ENCODE results near the gene SFXN3. TPM values are rescaled to one million over a fixed set of nuclear protein-coding genes. Genes with fewer than 3 reads are reported as not detected.

SFXN3 gene
- total RNA-seq, 2 donors from 2014 or later, result 8.8 to 18.1 TPM

DNA sequence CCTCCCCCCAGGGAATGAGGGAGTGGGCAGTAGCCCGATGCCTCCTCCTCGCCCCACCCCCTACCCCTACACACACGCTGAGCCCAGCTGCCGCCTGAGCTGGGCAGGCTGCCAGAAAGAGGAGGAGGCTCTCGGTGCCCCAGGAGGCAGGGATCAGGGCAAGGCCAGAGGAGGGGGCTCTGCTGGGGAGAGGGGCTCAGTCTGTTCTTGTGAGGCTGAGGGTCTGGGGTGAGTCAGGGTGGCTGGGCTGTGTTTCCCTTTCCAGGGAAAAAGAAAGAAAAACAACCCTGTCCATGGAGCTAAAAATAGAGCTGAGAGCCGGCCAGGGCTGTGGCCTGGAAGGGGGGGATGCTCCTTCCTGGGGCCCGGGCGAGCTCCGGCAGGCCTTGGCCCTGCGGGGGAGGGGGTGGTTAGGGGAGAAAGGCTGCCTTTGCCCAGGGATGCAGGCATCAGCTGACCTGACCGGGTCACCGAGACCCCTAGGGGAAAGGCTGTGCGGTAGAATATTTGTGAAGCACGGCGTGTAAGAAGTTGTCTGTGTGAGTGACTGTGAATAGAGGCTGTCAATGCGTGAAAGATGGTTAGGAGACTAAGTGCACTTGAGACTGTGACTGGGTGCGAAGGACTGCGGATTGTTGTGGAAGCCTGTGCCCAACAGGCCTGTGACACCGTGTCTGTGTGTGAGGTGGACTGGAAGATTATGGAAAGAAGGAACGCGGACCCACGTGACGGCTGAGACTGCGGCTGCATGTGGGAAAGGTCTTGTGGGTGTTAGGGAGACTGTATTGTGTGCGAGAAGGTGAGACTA is 32.6 kb upstream of the SFXN3 start:
- intact Hi-C loops (cut with DNase I), result no loop called here

GRCh38 chr10:100998991-100999741 is 31.9 kb upstream of the SFXN3 start:
- DNase-seq, result peak; percentile 81
- peak overlapping the region; percentile 95 for H3K27ac ChIP-seq
- H3K4me3 ChIP-seq, result peak overlapping the region; percentile 89
- H3K27me3 ChIP-seq, result no peaks in the 10 kb centered on the region
- no peaks in the 10 kb centered on the region for H3K36me3 ChIP-seq
- H3K9ac ChIP-seq (ENCODE audit: low read depth in 2 of 2, low read length in 2 of 2), result peak overlapping the region; percentile 96 to 97
- H3K9me3 ChIP-seq, result no peaks in the 10 kb centered on the region
- H3K4me1 ChIP-seq, result peaks cover 21% of the 10 kb centered on the region
- intact Hi-C loops (cut with DNase I), result no loop called here
- TF ChIP-seq CTCF (IDR thresholded peaks at IDR 0.05), result peak; percentile 93

More for the DNA sequence above, 32.6 kb upstream of the SFXN3 start:
- Histone ChIP-seq H3K9me3 (no peaks in the 10 kb centered on the region), H3K4me3 (peak overlapping the region; percentile 89), H3K27ac (peak overlapping the region; percentile 95), H3K9ac (ENCODE audit: low read depth in 2 of 2, low read length in 2 of 2) (peak overlapping the region; percentile 96 to 97), H3K27me3 (no peaks in the 10 kb centered on the region), H3K36me3 (peaks cover under 1% of the 10 kb centered on the region), H3K4me1 (peaks cover 21% of the 10 kb centered on the region)
- no peak for TF ChIP-seq CTCF (IDR thresholded peaks at IDR 0.05)
- DNase-seq, result peak; percentile 93

DNA sequence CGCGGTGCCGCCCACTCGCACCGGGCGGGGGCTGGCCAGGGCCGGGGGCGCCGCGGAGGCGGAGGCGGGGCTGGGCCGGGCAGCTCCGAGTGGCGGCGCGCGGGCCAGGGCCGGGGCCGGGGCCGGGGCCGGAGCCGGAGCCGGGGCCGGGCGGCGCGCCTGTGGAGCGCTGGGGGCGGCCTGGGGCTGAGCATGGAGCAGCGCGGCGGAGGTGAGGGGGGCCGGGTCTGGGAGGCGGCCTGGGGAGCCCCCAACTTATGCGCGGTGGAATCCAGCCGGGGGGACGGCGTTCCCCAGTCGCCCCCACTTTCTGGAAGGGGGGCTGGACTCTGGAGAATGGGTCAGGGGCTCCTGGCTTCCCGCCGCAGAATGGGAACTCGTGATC is 31.3 kb upstream of the SFXN3 start, which contains the start of gene LZTS2:
Gene LZTS2 (plus strand): TSS at position 67 of the 385 bp plus-strand sequence. CDS start 2,731 bp downstream, outside the sequence.
- peaks cover 21% of the 10 kb centered on the region for H3K4me1 ChIP-seq
- intact Hi-C loops (cut with DNase I), result no loop called here
- no peak for DNase-seq

DNA sequence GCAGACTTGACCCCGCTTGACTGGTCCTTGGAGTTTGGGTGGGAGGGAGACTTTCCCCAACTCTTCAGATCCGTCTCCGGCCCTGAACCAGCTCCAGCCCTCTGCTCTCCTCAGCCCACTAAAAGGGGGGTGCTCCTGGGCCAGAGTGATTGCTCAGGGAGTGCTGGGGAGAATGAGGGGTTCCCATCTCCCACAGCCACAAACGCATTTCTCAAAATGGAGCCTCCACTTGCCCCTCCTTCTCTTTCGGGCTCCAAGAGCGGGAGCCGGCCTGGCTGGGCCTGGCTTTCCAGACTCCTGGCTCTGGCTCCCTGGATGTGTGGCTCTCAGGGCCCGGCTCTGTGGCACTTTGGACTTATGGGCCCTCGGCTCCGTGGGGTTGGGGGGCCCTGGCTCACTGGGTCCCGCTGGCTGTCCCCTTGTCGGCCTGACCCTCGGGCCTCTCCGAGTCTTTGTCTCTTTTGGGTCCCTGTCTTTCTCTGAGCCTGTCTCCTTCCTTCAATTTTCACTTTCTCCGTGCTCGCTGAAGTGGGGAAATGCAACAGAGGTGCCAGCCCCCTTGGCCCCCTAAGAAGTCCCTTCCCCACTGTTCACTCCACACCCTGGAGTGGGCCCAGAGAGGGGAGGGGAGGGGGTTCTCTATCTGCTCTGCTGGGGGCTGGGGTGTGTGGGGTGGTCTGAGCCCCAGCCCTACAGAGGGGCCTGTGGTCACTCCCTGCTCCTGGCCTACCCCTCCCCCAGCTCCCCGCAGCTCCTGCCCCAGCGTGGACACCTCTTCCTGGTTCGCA is 30.7 kb upstream of the SFXN3 start:
- H3K36me3 ChIP-seq, result no peaks in the 10 kb centered on the region
- no peaks in the 10 kb centered on the region for H3K27me3 ChIP-seq
- peaks cover 21% of the 10 kb centered on the region for H3K4me1 ChIP-seq
- no peak for DNase-seq
- H3K4me3 ChIP-seq, result peak overlapping the region; percentile 89
- peak overlapping the region; percentile 81 to 97 for H3K9ac ChIP-seq (ENCODE audit: low read depth in 2 of 2, low read length in 2 of 2)
- TF ChIP-seq CTCF (IDR thresholded peaks at IDR 0.05), result no peak
- no peaks in the 10 kb centered on the region for H3K9me3 ChIP-seq
- intact Hi-C loops (cut with DNase I), result no loop called here
- peak overlapping the region; percentile 74 for H3K27ac ChIP-seq

More for the DNA sequence above, 31.3 kb upstream of the SFXN3 start, which contains the start of gene LZTS2:
- no peaks in the 10 kb centered on the region for H3K27me3 ChIP-seq
- H3K9me3 ChIP-seq, result no peaks in the 10 kb centered on the region
- peak within 1 kb of the TSS; percentile 96 to 97 for H3K9ac ChIP-seq (ENCODE audit: low read depth in 2 of 2, low read length in 2 of 2)
- TF ChIP-seq CTCF (IDR thresholded peaks at IDR 0.05), result no peak
- H3K27ac ChIP-seq, result peak within 1 kb of the TSS; percentile 95
- no peaks in the 10 kb centered on the region for H3K36me3 ChIP-seq
- peak within 1 kb of the TSS; percentile 89 for H3K4me3 ChIP-seq

All from colonic mucosa (tissue), 4 donors.